ENCODE results near the gene SYNPO2. TPM values are rescaled to one million over a fixed set of nuclear protein-coding genes. Genes with fewer than 3 reads are reported as not detected.

SYNPO2 gene
- total RNA-seq, 1 donor from 2014 or later, result 26.2 TPM

DNA sequence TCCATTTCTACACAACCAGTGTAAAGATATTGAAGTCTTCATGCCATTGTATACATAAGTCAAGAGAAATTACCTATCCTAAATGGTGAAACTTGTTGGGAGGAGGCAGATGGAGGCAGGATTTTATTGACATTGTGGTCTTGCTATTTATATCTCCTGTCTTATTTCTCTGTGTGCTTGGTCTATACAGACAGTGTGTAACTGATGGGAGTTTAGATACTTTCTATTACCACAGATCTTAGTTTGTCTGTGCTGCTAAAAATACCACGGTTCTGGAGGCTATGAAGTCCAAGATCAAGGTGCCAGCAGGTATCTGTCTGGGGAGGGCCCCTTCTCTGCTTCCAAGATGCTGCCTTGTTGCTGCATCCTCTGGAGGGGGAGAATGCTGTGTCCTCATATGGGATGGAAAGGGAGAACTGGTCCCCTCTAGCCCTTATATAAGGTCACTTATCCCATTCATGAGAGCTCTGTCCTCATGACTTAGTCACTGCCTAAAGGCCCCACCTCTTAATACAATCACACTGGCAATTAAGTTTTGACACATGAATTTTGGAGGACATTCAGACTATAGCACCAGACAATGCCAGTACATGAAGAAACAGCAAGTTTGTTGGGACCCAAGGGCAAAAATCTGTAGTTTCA, 62.4 kb downstream of the SYNPO2 start:
- intact Hi-C loops (cut with DNase I), result no loop called here
- Histone ChIP-seq H3K36me3 (no peaks in the 10 kb centered on the region), H3K27ac (no peak overlapping the region), H3K4me3 (no peak overlapping the region), H3K27me3 (ENCODE audit: low read depth) (no peaks in the 10 kb centered on the region), H3K4me1 (no peaks in the 10 kb centered on the region), H3K9me3 (no peaks in the 10 kb centered on the region)
- TF ChIP-seq, protein P1, sequence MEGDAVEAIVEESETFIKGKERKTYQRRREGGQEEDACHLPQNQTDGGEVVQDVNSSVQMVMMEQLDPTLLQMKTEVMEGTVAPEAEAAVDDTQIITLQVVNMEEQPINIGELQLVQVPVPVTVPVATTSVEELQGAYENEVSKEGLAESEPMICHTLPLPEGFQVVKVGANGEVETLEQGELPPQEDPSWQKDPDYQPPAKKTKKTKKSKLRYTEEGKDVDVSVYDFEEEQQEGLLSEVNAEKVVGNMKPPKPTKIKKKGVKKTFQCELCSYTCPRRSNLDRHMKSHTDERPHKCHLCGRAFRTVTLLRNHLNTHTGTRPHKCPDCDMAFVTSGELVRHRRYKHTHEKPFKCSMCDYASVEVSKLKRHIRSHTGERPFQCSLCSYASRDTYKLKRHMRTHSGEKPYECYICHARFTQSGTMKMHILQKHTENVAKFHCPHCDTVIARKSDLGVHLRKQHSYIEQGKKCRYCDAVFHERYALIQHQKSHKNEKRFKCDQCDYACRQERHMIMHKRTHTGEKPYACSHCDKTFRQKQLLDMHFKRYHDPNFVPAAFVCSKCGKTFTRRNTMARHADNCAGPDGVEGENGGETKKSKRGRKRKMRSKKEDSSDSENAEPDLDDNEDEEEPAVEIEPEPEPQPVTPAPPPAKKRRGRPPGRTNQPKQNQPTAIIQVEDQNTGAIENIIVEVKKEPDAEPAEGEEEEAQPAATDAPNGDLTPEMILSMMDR (IDR thresholded peaks at IDR 0.05), result no peak
- ATAC-seq (no peak), DNase-seq (no peak)

DNA sequence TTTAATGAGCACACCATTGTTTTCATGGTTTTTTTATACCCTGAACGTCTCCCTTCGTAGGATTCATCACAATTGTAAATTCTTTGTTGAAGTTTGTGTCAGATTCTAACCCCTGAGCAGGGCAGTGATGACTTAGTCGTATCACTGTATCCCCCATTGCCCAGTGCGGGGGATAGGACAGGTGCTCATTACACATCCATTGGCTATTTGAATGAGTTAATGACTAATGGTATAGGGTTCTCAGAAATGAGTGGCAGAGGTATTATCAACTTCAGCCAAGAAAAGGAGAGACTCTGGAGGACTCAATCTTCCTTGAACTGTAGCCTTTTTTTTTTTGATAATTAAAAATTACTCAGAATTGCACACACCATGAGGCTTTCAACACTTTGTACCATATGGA, 64.6 kb downstream of the SYNPO2 start:
- TF ChIP-seq, protein P1 (IDR thresholded peaks at IDR 0.05), result no peak
- Histone ChIP-seq H3K36me3 (no peaks in the 10 kb centered on the region), H3K4me1 (no peaks in the 10 kb centered on the region), H3K27ac (no peak overlapping the region), H3K9me3 (no peaks in the 10 kb centered on the region), H3K4me3 (no peak overlapping the region), H3K27me3 (ENCODE audit: low read depth) (no peaks in the 10 kb centered on the region)
- intact Hi-C loops (cut with DNase I), result no loop called here
- no peak for DNase-seq
- ATAC-seq, result no peak

DNA sequence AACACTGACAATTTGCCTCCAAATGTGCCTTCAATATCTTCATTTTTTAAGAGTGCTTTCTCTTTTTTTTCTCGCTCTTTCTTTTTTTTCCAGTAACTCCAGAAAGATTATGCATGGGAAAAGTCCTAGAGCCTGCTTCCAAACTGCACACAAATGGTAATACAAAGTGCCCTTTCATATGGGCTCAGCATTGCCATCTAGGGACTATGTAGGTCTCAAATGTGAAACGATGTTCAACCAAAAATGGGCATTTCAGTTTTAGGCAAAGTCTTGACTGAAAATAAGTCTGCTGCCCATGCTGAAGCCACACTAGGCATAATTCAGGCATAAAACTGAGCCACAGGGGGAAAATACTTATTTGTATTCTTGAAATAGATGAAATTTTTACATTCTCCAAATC, 65.6 kb downstream of the SYNPO2 start:
- no peaks in the 10 kb centered on the region for H3K36me3 ChIP-seq
- no peak overlapping the region for H3K4me3 ChIP-seq
- H3K27me3 ChIP-seq (ENCODE audit: low read depth), result no peaks in the 10 kb centered on the region
- H3K27ac ChIP-seq, result no peak overlapping the region
- TF ChIP-seq, protein P1 (IDR thresholded peaks at IDR 0.05), result no peak
- DNase-seq (no peak), ATAC-seq (no peak)
- H3K4me1 ChIP-seq, result no peaks in the 10 kb centered on the region
- H3K9me3 ChIP-seq, result no peaks in the 10 kb centered on the region
- intact Hi-C loops (cut with DNase I), result no loop called here

DNA sequence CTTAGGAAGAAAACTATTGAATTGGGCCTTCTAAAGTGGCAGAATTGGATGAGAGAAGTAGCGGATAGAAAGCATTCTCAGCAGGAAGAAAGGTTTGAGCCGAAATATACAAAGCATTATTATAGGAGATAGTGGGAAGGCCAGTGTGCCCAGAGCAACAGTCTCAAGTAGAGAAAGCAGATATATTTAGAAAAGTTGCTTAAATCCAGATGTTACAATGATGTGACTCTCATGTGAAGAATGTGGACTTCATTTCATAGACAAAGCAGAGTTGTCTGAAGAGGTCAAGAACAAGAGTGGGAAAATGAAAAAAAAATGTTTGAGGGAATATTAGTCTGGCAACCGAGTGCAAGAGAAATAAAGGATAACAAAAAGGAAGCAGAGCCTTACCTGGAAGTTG, 66.9 kb downstream of the SYNPO2 start:
- H3K9me3 ChIP-seq, result no peaks in the 10 kb centered on the region
- no peaks in the 10 kb centered on the region for H3K4me1 ChIP-seq
- intact Hi-C loops (cut with DNase I), result no loop called here
- TF ChIP-seq, protein P1 (IDR thresholded peaks at IDR 0.05), result no peak
- no peak overlapping the region for H3K4me3 ChIP-seq
- H3K27me3 ChIP-seq (ENCODE audit: low read depth), result no peaks in the 10 kb centered on the region
- no peaks in the 10 kb centered on the region for H3K36me3 ChIP-seq
- no peak for ATAC-seq
- H3K27ac ChIP-seq, result no peak overlapping the region
- DNase-seq, result no peak

DNA sequence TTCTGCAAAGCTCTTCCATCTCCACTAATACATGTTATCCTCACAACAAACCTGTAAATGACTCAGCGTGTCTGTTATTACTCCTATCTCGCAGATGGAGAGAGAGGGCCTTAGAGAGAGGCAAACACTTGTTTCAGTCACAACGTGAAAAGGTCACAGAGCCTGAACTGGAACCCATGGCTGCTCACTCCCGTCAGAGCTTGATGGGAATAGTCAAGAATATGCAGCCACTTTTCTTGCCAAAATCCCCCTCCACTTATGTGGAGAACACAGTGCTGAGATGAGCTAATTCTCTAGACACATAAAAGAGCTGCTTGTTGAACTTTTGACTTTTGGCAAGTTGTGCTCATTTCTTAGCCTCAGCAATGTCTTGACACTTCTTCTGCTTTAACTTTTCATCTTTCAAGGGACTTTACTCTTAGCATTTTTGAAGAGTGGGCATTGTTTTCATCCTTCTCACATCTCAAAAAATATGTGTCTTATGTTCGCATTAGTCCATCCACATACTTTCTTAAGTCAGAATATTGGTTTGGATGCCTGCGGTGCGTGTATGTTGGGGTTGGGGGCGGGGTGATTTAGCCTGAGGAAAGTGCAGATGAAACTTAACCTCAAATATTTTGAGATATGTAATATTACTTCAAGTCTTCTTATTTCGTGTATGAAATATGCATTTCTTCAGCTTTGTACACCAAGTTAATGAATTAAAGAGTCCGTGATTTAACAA, 69.2 kb downstream of the SYNPO2 start:
- Histone ChIP-seq H3K4me3 (no peak overlapping the region), H3K4me1 (no peaks in the 10 kb centered on the region), H3K36me3 (no peaks in the 10 kb centered on the region), H3K27me3 (ENCODE audit: low read depth) (no peaks in the 10 kb centered on the region), H3K27ac (no peak overlapping the region), H3K9me3 (no peaks in the 10 kb centered on the region)
- DNase-seq (no peak), ATAC-seq (no peak)
- intact Hi-C loops (cut with DNase I), result no loop called here
- TF ChIP-seq, protein P1 (IDR thresholded peaks at IDR 0.05), result no peak

Data from lower lobe of right lung (tissue), 2 donors.